ENCODE measurements around the gene CXXC5. TPM values are rescaled to one million over a fixed set of nuclear protein-coding genes. Genes with fewer than 3 reads are reported as not detected.
A peak's percentile ranks its signal among the peaks of the same experiment; 100 is the strongest.

The CXXC5 gene
- total and polyA plus RNA-seq, 12 donors: 28.7 to 51.6 (median 36.0) TPM

GRCh38 chr5:139699351-139699750 is 51.2 kb downstream of the CXXC5 start:
- Histone ChIP-seq H3K9me3 (no peaks in the 10 kb centered on the region), H3K27ac (peak overlapping the region in 8 of 10 donors; percentile 4 to 98 (median 90)), H3K4me3 (no peak overlapping the region), H3K36me3 (no peaks in the 10 kb centered on the region), H3K27me3 (peaks cover 0 to 41% (median 0%) of the 10 kb centered on the region in 7 donors), H3K4me1 (peaks cover 15 to 55% (median 42%) of the 10 kb centered on the region in 9 donors)
- ATAC-seq (no peak), DNase-seq (no peak)
- 92 to 95% methylated on average over 2 of the region's 2 CpGs for WGBS, 2 donors
- intact Hi-C loops (cut with DNase I): loop anchor here in 3 of 10 donors (5.0 to 10.0 kb wide), 3 partner anchors 42 to 265 kb away; no protein-coding TSS in a partner anchor
- TF ChIP-seq CTCF (IDR thresholded peaks at IDR 0.05): no peak

- H3K4me1 ChIP-seq: peaks cover 15 to 57% (median 42%) of the 10 kb centered on the region in 9 donors
- peaks cover 0 to 41% (median 0%) of the 10 kb centered on the region in 7 donors for H3K27me3 ChIP-seq
- 95 to 96% methylated on average over 3 of the region's 3 CpGs for WGBS, 2 donors
- intact Hi-C loops (cut with DNase I): loop anchor here in 1 of 10 donors (5.0 kb wide), 1 partner anchor 67 kb away; no protein-coding TSS in a partner anchor
- no peak overlapping the region for H3K4me3 ChIP-seq
- no peaks in the 10 kb centered on the region for H3K36me3 ChIP-seq
- DNase-seq (no peak), ATAC-seq (no peak)
- TF ChIP-seq CTCF (IDR thresholded peaks at IDR 0.05): no peak
- no peaks in the 10 kb centered on the region for H3K9me3 ChIP-seq
- H3K27ac ChIP-seq: no peak overlapping the region
Observed at GRCh38 chr5:139700711-139701055, 52.5 kb downstream of the CXXC5 start.

GRCh38 chr5:139701056-139701741 is 53.0 kb downstream of the CXXC5 start:
- Histone ChIP-seq H3K36me3 (no peaks in the 10 kb centered on the region), H3K4me1 (peaks cover 15 to 55% (median 41%) of the 10 kb centered on the region in 9 donors), H3K27me3 (peaks cover 0 to 40% (median 0%) of the 10 kb centered on the region in 7 donors), H3K4me3 (no peak overlapping the region), H3K27ac (peak overlapping the region in 1 of 10 donors; percentile 24), H3K9me3 (no peaks in the 10 kb centered on the region)
- no peak for TF ChIP-seq CTCF (IDR thresholded peaks at IDR 0.05)
- no peak for ATAC-seq
- 34 to 40% methylated on average over 22 of the region's 22 CpGs for WGBS, 2 donors
- no peak for DNase-seq
- intact Hi-C loops (cut with DNase I): loop anchor here in 1 of 10 donors (5.0 kb wide), 1 partner anchor 66 kb away; no protein-coding TSS in a partner anchor

GRCh38 chr5:139702548-139702947 is 54.4 kb downstream of the CXXC5 start:
- no peak for TF ChIP-seq CTCF (IDR thresholded peaks at IDR 0.05)
- intact Hi-C loops (cut with DNase I): loop anchor here in 1 of 10 donors (5.0 kb wide), 1 partner anchor 65 kb away; no protein-coding TSS in a partner anchor
- DNase-seq (no peak), ATAC-seq (no peak)
- H3K4me3 ChIP-seq: no peak overlapping the region
- no peaks in the 10 kb centered on the region for H3K36me3 ChIP-seq
- H3K27me3 ChIP-seq: peaks cover 0 to 27% (median 0%) of the 10 kb centered on the region in 7 donors
- no peak overlapping the region for H3K27ac ChIP-seq
- 85 to 94% methylated on average over 3 of the region's 3 CpGs for WGBS, 2 donors
- peaks cover 9 to 42% (median 29%) of the 10 kb centered on the region in 9 donors for H3K4me1 ChIP-seq
- H3K9me3 ChIP-seq: no peaks in the 10 kb centered on the region

Measured in heart right ventricle (tissue), 16 donors.